Measurements from ENCODE around the gene NUP93.
"Not testable (repeated sequence)": the region's sequence is repeated elsewhere in the genome, so short reads cannot be mapped to it uniquely, and the experiment has no call there.

NUP93 gene

GRCh38 chr16:56709443-56710040 lies 20.4 kb upstream of the NUP93 start:
- no peak for DNase-seq (ENCODE audit: low read depth)
- no peak for TF ChIP-seq CTCF (IDR thresholded peaks at IDR 0.05; ENCODE audit: low read length, missing control alignments)
- H3K4me3 ChIP-seq (replicated peaks; ENCODE audit: low read depth, low read length): no peak overlapping the region

- no peak for DNase-seq (ENCODE audit: low read depth)
- TF ChIP-seq CTCF (IDR thresholded peaks at IDR 0.05; ENCODE audit: low read length, missing control alignments): no peak
- H3K4me3 ChIP-seq (replicated peaks; ENCODE audit: low read depth, low read length): no peak overlapping the region
Measured at GRCh38 chr16:56710181-56710737, 19.7 kb upstream of the NUP93 start.

- no peak overlapping the region for H3K4me3 ChIP-seq (replicated peaks; ENCODE audit: low read depth, low read length)
- DNase-seq (ENCODE audit: low read depth): no peak
- TF ChIP-seq CTCF (IDR thresholded peaks at IDR 0.05; ENCODE audit: low read length, missing control alignments): no peak
Measured at GRCh38 chr16:56711862-56712261, 18.1 kb upstream of the NUP93 start.

- no peak for TF ChIP-seq CTCF (IDR thresholded peaks at IDR 0.05; ENCODE audit: low read length, missing control alignments)
- no peak overlapping the region for H3K4me3 ChIP-seq (replicated peaks; ENCODE audit: low read depth, low read length)
- DNase-seq (ENCODE audit: low read depth): no peak
Measured at GRCh38 chr16:56713794-56714193, 16.1 kb upstream of the NUP93 start.

GRCh38 chr16:56715126-56715525 lies 14.8 kb upstream of the NUP93 start:
- no peak for TF ChIP-seq CTCF (IDR thresholded peaks at IDR 0.05; ENCODE audit: low read length, missing control alignments)
- DNase-seq (ENCODE audit: low read depth): no peak
- H3K4me3 ChIP-seq (replicated peaks; ENCODE audit: low read depth, low read length): no peak overlapping the region

- no peak for DNase-seq (ENCODE audit: low read depth)
- no peak overlapping the region for H3K4me3 ChIP-seq (replicated peaks; ENCODE audit: low read depth, low read length)
- no peak for TF ChIP-seq CTCF (IDR thresholded peaks at IDR 0.05; ENCODE audit: low read length, missing control alignments)
Measured at GRCh38 chr16:56716761-56717160, 13.2 kb upstream of the NUP93 start.

- H3K4me3 ChIP-seq (replicated peaks; ENCODE audit: low read depth, low read length); DNase-seq (ENCODE audit: low read depth): not testable (repeated sequence)
Measured at GRCh38 chr16:56717532-56717931, 12.4 kb upstream of the NUP93 start.
